GM23338 (cell line): ENCODE results near the gene TAF8. TPM values are rescaled to one million over a fixed set of nuclear protein-coding genes. Genes with fewer than 3 reads are reported as not detected.

Source experiments
- ATAC-seq: fragments of 200-7000 bp; cut with Tn5 transposase; 3 replicates; pipeline ENCODE4 v1.9.1; 2020
- DNase-seq: peaks from one replicate; pipeline ENCODE4 v3.0.0-alpha.2; 2015; ENCODE audit warnings: low spot score
- H2AFZ ChIP-seq: fragments of 200-600 bp; sonication (generic); 2 replicates; pipeline ENCODE4 v1.8.0; 2016; ENCODE audit warnings: antibody characterized with exemption, mild to moderate bottlenecking, moderate library complexity
- H3F3A ChIP-seq: fragments of 200-600 bp; sonication (generic); replicated peaks from 2 replicates; pipeline ENCODE4 v1.8.0; 2017; ENCODE audit warnings: antibody characterized with exemption, mixed run types, low read depth
- H3K27ac ChIP-seq: fragments of 200-600 bp; sonication (generic); 2 replicates; pipeline ENCODE4 v1.6.1; 2016; ENCODE audit warnings: low read depth
- H3K27me3 ChIP-seq: fragments of 200-600 bp; sonication (generic); 2 replicates; pipeline ENCODE4 v1.8.0; 2016; ENCODE audit warnings: mild to moderate bottlenecking, mixed run types, moderate library complexity; ENCODE audit not compliant: insufficient read depth
- H3K36me3 ChIP-seq: fragments of 200-600 bp; sonication (generic); 2 replicates; pipeline ENCODE4 v1.8.0; 2016; ENCODE audit warnings: mild to moderate bottlenecking; ENCODE audit not compliant: insufficient read depth
- H3K4me1 ChIP-seq: fragments of 200-600 bp; sonication (generic); 2 replicates; pipeline ENCODE4 v1.8.0; 2016; ENCODE audit warnings: mild to moderate bottlenecking, moderate library complexity; ENCODE audit not compliant: insufficient read depth
- H3K4me2 ChIP-seq: fragments of 200-600 bp; sonication (generic); 2 replicates; pipeline ENCODE4 v1.7.1; 2017; ENCODE audit warnings: mixed run types
- H3K4me3 ChIP-seq: fragments of 200-600 bp; sonication (generic); 2 replicates; pipeline ENCODE4 v1.6.1; 2016; ENCODE audit warnings: mixed run types
- H3K79me2 ChIP-seq: fragments of 200-600 bp; sonication (generic); replicated peaks from 2 replicates; pipeline ENCODE4 v1.8.0; 2017; ENCODE audit warnings: mild to moderate bottlenecking; ENCODE audit not compliant: insufficient read depth
- H3K9me2 ChIP-seq: fragments of 200-600 bp; sonication (generic); 2 replicates; pipeline ENCODE4 v1.8.0; 2017; ENCODE audit not compliant: insufficient read depth
- H4K20me1 ChIP-seq: fragments of 200-600 bp; sonication (generic); replicated peaks from 2 replicates; pipeline ENCODE4 v1.8.0; 2017; ENCODE audit warnings: mild to moderate bottlenecking; ENCODE audit not compliant: insufficient read depth
- H3K27ac Mint-ChIP-seq: 2 replicates; pipeline ENCODE4 v1.8.0; 2020; ENCODE audit warnings: inconsistent platforms, mild to moderate bottlenecking, moderate library complexity, mixed read lengths
- H3K27me3 Mint-ChIP-seq: 3 replicates; pipeline ENCODE4 v1.8.0; 2022; ENCODE audit warnings: low read depth, mild to moderate bottlenecking, moderate library complexity, mixed read lengths, inconsistent platforms; ENCODE audit not compliant: insufficient read depth, poor library complexity
- H3K36me3 Mint-ChIP-seq: 3 replicates; pipeline ENCODE4 v1.8.0; 2021; ENCODE audit warnings: low read depth, mild to moderate bottlenecking, inconsistent platforms, moderate library complexity, mixed read lengths
- H3K4me1 Mint-ChIP-seq: 3 replicates; pipeline ENCODE4 v1.8.0; 2020; ENCODE audit warnings: mild to moderate bottlenecking, inconsistent platforms, mixed read lengths
- H3K4me3 Mint-ChIP-seq: 3 replicates; pipeline ENCODE4 v1.8.0; 2021; ENCODE audit warnings: moderate library complexity, mild to moderate bottlenecking, inconsistent platforms, mixed read lengths
- H3K9me3 Mint-ChIP-seq: 3 replicates; pipeline ENCODE4 v1.8.0; 2020; ENCODE audit warnings: moderate library complexity, mild to moderate bottlenecking, inconsistent platforms, mixed read lengths
- ETS1 ChIP-seq: IDR thresholded peaks from 2 replicates; pipeline ENCODE4 v1.6.1; 2016; ENCODE audit warnings: antibody characterized with exemption
- EZH2 ChIP-seq: fragments of 200-600 bp; sonication (generic); IDR thresholded peaks from one replicate; pipeline ENCODE4 v1.8.0; 2017; ENCODE audit warnings: antibody characterized with exemption, mild to moderate bottlenecking, low read depth; ENCODE audit not compliant: unreplicated experiment
- JUNB ChIP-seq: IDR thresholded peaks from one replicate; pipeline ENCODE4 v1.6.1; 2016; ENCODE audit warnings: antibody characterized with exemption; ENCODE audit not compliant: unreplicated experiment
- NANOG ChIP-seq: IDR thresholded peaks from 2 replicates; pipeline ENCODE4 v1.6.1; 2016; ENCODE audit warnings: antibody characterized with exemption, borderline replicate concordance
- ZNF114 ChIP-seq: fragments of 250-450 bp; sonication (Bioruptor Pico); IDR thresholded peaks from 2 replicates; pipeline ENCODE4 v1.5.0; 2020; ENCODE audit warnings: mild to moderate bottlenecking, moderate library complexity
- ZNF331 ChIP-seq: fragments of 250-450 bp; sonication (Bioruptor Pico); IDR thresholded peaks from 2 replicates; pipeline ENCODE4 v1.5.0; 2020; ENCODE audit warnings: low read depth, mild to moderate bottlenecking, moderate library complexity
- ZNF462 ChIP-seq: fragments of 250-450 bp; sonication (Bioruptor Pico); IDR thresholded peaks from 2 replicates; pipeline ENCODE4 v1.5.0; 2020; ENCODE audit warnings: mild to moderate bottlenecking, moderate library complexity
- polyA plus RNA-seq: library from polyadenylated mRNA; unstranded; fragments of >200 nt; fragmentation: Nextera tagmentation; extraction: Ambion mirVana; gene quantifications from 2 replicates; pipeline ENCODE4 v1.2.1, GENCODE V29; 2016
- total RNA-seq: library from RNA; depleted of rRNA; stranded (reverse); fragments of >200 nt; shearing (Covaris generic); gene quantifications from 2 replicates; pipeline ENCODE4 v1.2.3, GENCODE V29; 2014

The TAF8 gene
- total and polyA plus RNA-seq, 2 experiments from 2014 or later, result 18.7 to 30.6 TPM

- TF ChIP-seq ZNF462 (CRISPR knock-in tag) (no peak), JUNB (no peak)
Observed at GRCh38 chr6:42030585-42031506, 19.5 kb upstream of the TAF8 start (continued).

DNA sequence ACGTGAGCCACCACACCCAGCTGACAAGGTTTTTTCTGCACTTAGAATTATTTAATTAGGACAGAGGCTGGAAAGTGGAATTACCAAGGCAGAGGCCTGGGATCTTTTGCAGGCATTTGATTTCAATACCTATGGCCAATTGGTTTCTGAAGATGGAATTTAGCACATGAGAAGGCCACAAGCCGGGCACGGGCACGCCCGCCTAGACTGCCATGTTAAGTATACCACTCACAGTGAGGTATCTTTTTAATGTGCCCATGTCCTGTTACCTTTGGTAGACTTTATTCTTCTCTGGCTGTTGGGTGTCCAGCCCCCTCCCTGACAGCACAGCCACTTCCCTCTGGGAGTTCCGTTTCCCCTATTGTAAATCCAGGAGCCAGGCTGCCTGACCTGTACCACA, 18.0 kb upstream of the TAF8 start:
- no peak overlapping the region for H3K27ac Mint-ChIP-seq
- TF ChIP-seq ZNF462 (CRISPR knock-in tag) (no peak), ZNF331 (CRISPR knock-in tag) (no peak), NANOG (no peak), ETS1 (no peak), JUNB (no peak), EZH2 (no peak), ZNF114 (CRISPR knock-in tag) (no peak)

More for the DNA sequence above, 18.0 kb upstream of the TAF8 start:
- Histone ChIP-seq H4K20me1 (no peaks in the 10 kb centered on the region), H3K79me2 (no peaks in the 10 kb centered on the region), H3K27me3 (no peaks in the 10 kb centered on the region), H3F3A (no peaks in the 10 kb centered on the region), H3K4me3 (no peak overlapping the region), H2AFZ (no peak overlapping the region), H3K9me2 (no peaks in the 10 kb centered on the region), H3K27ac (no peak overlapping the region), H3K4me1 (peaks cover 9% of the 10 kb centered on the region; the same call in 1 of the 2 replicates), H3K36me3 (no peaks in the 10 kb centered on the region), H3K4me2 (no peak overlapping the region)
- Mint-ChIP-seq H3K4me3 (no peak overlapping the region), H3K27me3 (peaks cover 7% of the 10 kb centered on the region), H3K36me3 (no peaks in the 10 kb centered on the region), H3K9me3 (no peaks in the 10 kb centered on the region), H3K4me1 (peaks cover 22% of the 10 kb centered on the region)
- ATAC-seq (no peak), DNase-seq (no peak)
